HCT116 (cell line): ENCODE data around the gene CHRNE. TPM values are rescaled to one million over a fixed set of nuclear protein-coding genes. Genes with fewer than 3 reads are reported as not detected.

Source experiments
- ATAC-seq: fragments of 200-7000 bp; cut with Tn5 transposase; 2 replicates; pipeline ENCODE4 v1.9.1; 2020; ENCODE audit warnings: mild to moderate bottlenecking, moderate library complexity
- BruUV-seq: library from RNA; stranded (reverse); fragments of 400-500 nt; replicated peaks from 2 replicates; lab custom pipeline; 2021; lab: Mats Ljungman, UMichigan
- CTCF ChIA-PET: fragments of 300-600 bp; sonication (Branson Sonifier 250); formaldehyde crosslinking; loops from one replicate; lab custom pipeline; 2021; ENCODE audit warnings: antibody characterized with exemption; lab: Charles Lee
- POLR2A ChIA-PET: fragments of 300-600, 350-600 bp; sonication (Branson Sonifier 250); formaldehyde crosslinking; loops from one replicate; lab custom pipeline; 2021; ENCODE audit warnings: antibody characterized with exemption; lab: Charles Lee
- RAD21 ChIA-PET, 2 experiments: fragments of 300-600 bp; sonication (Branson Sonifier 250); formaldehyde crosslinking; loops; one replicate each; lab custom pipeline; 2023; ENCODE audit warnings: low total read pairs in 2 of 2; ENCODE audit not compliant: uncharacterized antibody in 2 of 2, unreplicated experiment in 2 of 2, low non-redundant PET in 1 of 2; lab: Charles Lee
- DNase-seq: peaks from one replicate; pipeline ENCODE4 v3.0.0-alpha.2; 2010; ENCODE audit warnings: low read depth, low spot score
- H2AFZ ChIP-seq: fragments of 200-600 bp; shearing (Covaris generic), sonication (generic); 2 replicates; pipeline ENCODE4 v1.6.1; 2017; ENCODE audit warnings: low read depth, mixed run types, mixed read lengths, antibody characterized with exemption, low read length; ENCODE audit not compliant: poor library complexity, severe bottlenecking
- H3K27ac ChIP-seq: 2 replicates; pipeline ENCODE4 v1.5.1; 2012; ENCODE audit warnings: low read depth, low read length
- H3K27me3 ChIP-seq: fragments of 200-600 bp; sonication (generic); 2 replicates; pipeline ENCODE4 v1.6.1; 2016; ENCODE audit warnings: mixed run types, low read length, mixed read lengths; ENCODE audit not compliant: insufficient read depth
- H3K36me3 ChIP-seq, 2 experiments: fragments of 200-500 bp in 1 of 2; fragments of 200-600 bp in 1 of 2; sonication (Bioruptor generic) in 1 of 2; sonication (generic) in 1 of 2; 2 replicates each; pipeline versions ENCODE4 v1.5.1 to v1.6.1; 2014 to 2016; ENCODE audit warnings: low read length in 2 of 2, inconsistent platforms in 1 of 2, mixed read lengths in 1 of 2, mixed run types in 1 of 2; ENCODE audit not compliant: insufficient read depth in 2 of 2, control insufficient read depth in 1 of 2
- H3K4me1 ChIP-seq, 2 experiments: fragments of 200-600 bp in 1 of 2; sonication (generic) in 1 of 2; 2 replicates each; pipeline versions ENCODE4 v1.5.1 to v1.6.1; 2012 to 2017; ENCODE audit warnings: low read length in 2 of 2, inconsistent platforms in 1 of 2, mild to moderate bottlenecking in 1 of 2, mixed read lengths in 1 of 2, mixed run types in 1 of 2, moderate library complexity in 1 of 2; ENCODE audit not compliant: insufficient read depth in 2 of 2, control insufficient read depth in 1 of 2
- H3K4me2 ChIP-seq: fragments of 200-600 bp; sonication (generic); 2 replicates; pipeline ENCODE4 v1.6.1; 2017; ENCODE audit warnings: mixed run types, low read length, mixed read lengths
- H3K4me3 ChIP-seq, 2 experiments: fragments of 200-600 bp in 1 of 2; sonication (generic) in 1 of 2; replicated peaks in 1 of 2; 2 replicates each; pipeline ENCODE4 v1.5.1; 2011 to 2016; ENCODE audit warnings: low read length in 2 of 2, control low read depth in 1 of 2, low read depth in 1 of 2, mild to moderate bottlenecking in 1 of 2, mixed read lengths in 1 of 2, mixed run types in 1 of 2
- H3K79me2 ChIP-seq: fragments of 200-600 bp; sonication (generic); 2 replicates; pipeline ENCODE4 v1.6.1; 2017; ENCODE audit warnings: mild to moderate bottlenecking, mixed run types, low read length, moderate library complexity, mixed read lengths; ENCODE audit not compliant: insufficient read depth
- H3K9ac ChIP-seq: fragments of 200-600 bp; sonication (generic); 2 replicates; pipeline ENCODE4 v1.6.1; 2016; ENCODE audit warnings: low read length, mixed read lengths
- H3K9me2 ChIP-seq: fragments of 200-600 bp; sonication (generic), shearing (Covaris generic); 2 replicates; pipeline ENCODE4 v1.6.1; 2017; ENCODE audit warnings: mixed run types, mild to moderate bottlenecking, moderate library complexity; ENCODE audit not compliant: insufficient read depth
- H3K9me3 ChIP-seq, 2 experiments: fragments of 200-500 bp in 1 of 2; fragments of 200-600 bp in 1 of 2; sonication (Bioruptor generic) in 1 of 2; sonication (generic) in 1 of 2; 2 replicates each; pipeline ENCODE4 v1.6.1; 2014 to 2017; ENCODE audit warnings: low read length in 2 of 2, mixed read lengths in 2 of 2, inconsistent platforms in 1 of 2, low read depth in 1 of 2, mild to moderate bottlenecking in 1 of 2, mixed run types in 1 of 2, moderate library complexity in 1 of 2; ENCODE audit not compliant: control insufficient read depth in 1 of 2, insufficient read depth in 1 of 2
- H4K20me1 ChIP-seq: fragments of 200-600 bp; sonication (generic), shearing (Covaris generic); 2 replicates; pipeline ENCODE4 v1.6.1; 2017; ENCODE audit warnings: mixed run types, mild to moderate bottlenecking, moderate library complexity; ENCODE audit not compliant: insufficient read depth
- CBX3 ChIP-seq: IDR thresholded peaks from 2 replicates; pipeline ENCODE4 v1.6.1; 2012; ENCODE audit warnings: low read depth
- CEBPB ChIP-seq: IDR thresholded peaks from 2 replicates; pipeline ENCODE4 v1.6.1; 2012; ENCODE audit warnings: low read depth
- ELF1 ChIP-seq: IDR thresholded peaks from 2 replicates; pipeline ENCODE4 v1.6.1; 2012; ENCODE audit warnings: low read depth, borderline replicate concordance
- EZH2phosphoT487 ChIP-seq: fragments of 200-600 bp; IDR thresholded peaks from 2 replicates; pipeline ENCODE4 v1.6.1; 2018; ENCODE audit warnings: antibody characterized with exemption, borderline replicate concordance
- FOSL1 ChIP-seq: IDR thresholded peaks from 2 replicates; pipeline ENCODE4 v1.6.1; 2012; ENCODE audit warnings: low read depth
- JUND ChIP-seq: IDR thresholded peaks from 2 replicates; pipeline ENCODE4 v1.6.1; 2012
- POLR2A ChIP-seq: IDR thresholded peaks from 2 replicates; pipeline ENCODE4 v1.7.0; 2011; ENCODE audit warnings: borderline replicate concordance; ENCODE audit not compliant: insufficient read depth, insufficient read length; ENCODE audit errors: extremely low read depth
- RAD21 ChIP-seq: IDR thresholded peaks from 2 replicates; pipeline ENCODE4 v1.6.1; 2012; ENCODE audit warnings: low read depth, mild to moderate bottlenecking
- SIN3A ChIP-seq: IDR thresholded peaks from 2 replicates; pipeline ENCODE4 v1.6.1; 2012; ENCODE audit warnings: low read depth
- SP1 ChIP-seq: IDR thresholded peaks from 2 replicates; pipeline ENCODE4 v1.6.1; 2012; ENCODE audit warnings: low read depth
- SRF ChIP-seq: IDR thresholded peaks from 2 replicates; pipeline ENCODE4 v1.6.1; 2012; ENCODE audit warnings: low read depth
- TCF7L2 ChIP-seq: IDR thresholded peaks from 2 replicates; pipeline ENCODE4 v1.7.0; 2011; ENCODE audit warnings: borderline replicate concordance, inconsistent platforms; ENCODE audit not compliant: insufficient read depth, insufficient read length; ENCODE audit errors: extremely low read depth
- YY1 ChIP-seq: IDR thresholded peaks from 2 replicates; pipeline ENCODE4 v1.6.1; 2011; ENCODE audit warnings: low read length, low read depth, moderate library complexity, mild to moderate bottlenecking; ENCODE audit not compliant: insufficient replicate concordance; ENCODE audit errors: extremely low read depth
- ZFX ChIP-seq: fragments of 450-650 bp; IDR thresholded peaks from 2 replicates; pipeline ENCODE4 v1.6.1; 2017
- ZNF274 ChIP-seq: fragments of 200-500 bp; sonication (Bioruptor generic); IDR thresholded peaks from 2 replicates; pipeline ENCODE4 v1.6.1; 2014; ENCODE audit warnings: mild to moderate bottlenecking, low read depth, low read length, inconsistent platforms
- intact Hi-C: fragments of 100-400 bp; cut with micrococcal nuclease; formaldehyde crosslinking; loops from 2 replicates; pipeline ENCODE4 v1.10.0; 2022
- total RNA-seq: library from RNA; stranded (reverse); gene quantifications from one replicate; pipeline ENCODE4 v1.2.1, GENCODE V29; 2021; ENCODE audit not compliant: unreplicated experiment
- TF ChIP-seq, protein P1 (sequence below): IDR thresholded peaks from 2 replicates; pipeline ENCODE4 v1.6.1; 2012
- TF ChIP-seq, protein P2 (sequence below): IDR thresholded peaks from 2 replicates; pipeline ENCODE4 v1.6.1; 2012; ENCODE audit warnings: low read depth
- TF ChIP-seq, protein P3 (sequence below), 3 experiments: fragments of 200-600 bp in 1 of 3; sonication (generic) in 1 of 3; IDR thresholded peaks in 2 of 3; conservative IDR thresholded peaks in 1 of 3; 2 replicates each; pipeline ENCODE4 v1.5.1; 2012 to 2017; ENCODE audit warnings: low read depth in 2 of 3, low read length in 2 of 3, antibody characterized with exemption in 1 of 3, borderline replicate concordance in 1 of 3, control low read depth in 1 of 3, mild to moderate bottlenecking in 1 of 3, mixed read lengths in 1 of 3, mixed run types in 1 of 3, moderate library complexity in 1 of 3; ENCODE audit not compliant: insufficient read depth in 1 of 3
- TF ChIP-seq, protein P4 (sequence below): IDR thresholded peaks from 2 replicates; pipeline ENCODE4 v1.6.1; 2011; ENCODE audit warnings: mild to moderate bottlenecking, low read length, moderate library complexity; ENCODE audit not compliant: insufficient replicate concordance; ENCODE audit errors: extremely low read depth

The CHRNE gene
- total RNA-seq, 1 experiment from 2014 or later: 0.30 TPM

DNA sequence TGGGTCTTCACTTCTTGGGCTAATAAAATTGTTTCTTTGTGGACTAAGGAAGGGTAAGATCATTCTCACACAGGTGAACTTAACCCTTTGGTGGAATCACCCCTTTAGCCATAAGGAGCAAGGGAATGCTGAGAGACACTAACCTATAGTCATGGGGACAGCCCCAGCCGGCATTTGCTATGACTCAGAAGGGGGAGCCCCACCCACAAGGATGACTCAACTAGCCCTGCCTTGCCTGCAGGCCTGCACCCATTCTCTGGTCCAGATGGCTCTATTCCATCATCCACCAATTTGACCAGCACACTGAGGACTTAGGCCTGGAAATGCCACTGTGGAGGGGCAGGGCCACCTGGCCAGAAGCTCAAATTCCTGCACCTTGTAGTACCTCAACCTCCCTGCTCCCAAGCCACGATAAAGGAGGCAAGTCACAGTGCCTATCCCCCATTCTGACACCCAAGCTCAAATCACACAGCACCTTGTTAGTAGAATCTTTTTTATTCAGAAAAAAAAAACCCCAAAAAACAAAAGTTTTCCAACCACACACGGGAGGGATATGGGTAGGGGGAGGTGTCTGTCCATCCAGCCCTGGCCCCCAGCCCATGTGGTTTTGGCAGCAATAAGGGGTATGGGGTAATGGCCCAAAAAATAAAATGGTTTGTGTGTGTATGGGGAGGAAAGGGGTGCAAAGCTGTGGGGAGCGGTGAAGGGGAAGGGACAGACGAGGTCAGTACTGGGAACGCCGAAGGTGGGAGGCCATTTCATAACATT, 42.5 kb upstream of the CHRNE start:
- RAD21 ChIA-PET: no interaction called here
- H3K4me1 ChIP-seq: peaks cover 28 to 63% of the 10 kb centered on the region in 2 experiments
- ATAC-seq (peak; percentile 48), DNase-seq (peak; percentile 82)
- peaks cover 9 to 25% of the 10 kb centered on the region in 2 experiments; a peak in 2 of 4 replicates for H3K36me3 ChIP-seq
- H4K20me1 ChIP-seq: peaks cover 12% of the 10 kb centered on the region; the same call in 1 of the 2 replicates
- peak overlapping the region; percentile 96 to 97 for H3K4me3 ChIP-seq
- H3K9me3 ChIP-seq: no peaks in the 10 kb centered on the region
- POLR2A ChIA-PET: interaction anchor here (1.3 to 4.7 kb wide), 3 partner anchors 19 to 36 kb away, joined by 3 to 45 read pairs (median 4); partner anchors contain the start of gene SPAG7
- H3K4me2 ChIP-seq: peak overlapping the region; percentile 100
- peak overlapping the region; percentile 97 for H3K9ac ChIP-seq
- peak overlapping the region; percentile 65 for H3K27ac ChIP-seq
- BruUV-seq: no TSS peak
- no peaks in the 10 kb centered on the region for H3K27me3 ChIP-seq
- CTCF ChIA-PET: interaction anchor here (1.0 kb wide), 2 partner anchors 42 to 379 kb away, joined by 3 read pairs; partner anchors contain the start of gene CHRNE
- H3K9me2 ChIP-seq: no peaks in the 10 kb centered on the region
- intact Hi-C loops: loop anchor here (1.0 to 5.0 kb wide), 2 partner anchors 42 to 117 kb away; partner anchors contain the start of gene CAMTA2
- H3K79me2 ChIP-seq: peaks cover 82% of the 10 kb centered on the region
- no peak overlapping the region for H2AFZ ChIP-seq
- TF ChIP-seq CEBPB (no peak), POLR2A (peak; percentile 49), EZH2phosphoT487 (no peak), ZNF274 (no peak), SRF (no peak), CBX3 (no peak; the same call in 1 of the 2 replicates), RAD21 (no peak), JUND (peak; percentile 96), TCF7L2 (peak; percentile 8), SP1 (peak; percentile 78), ELF1 (no peak), ZFX (no peak), YY1 (peak; percentile 29), SIN3A (peak; percentile 68), FOSL1 (peak; percentile 94)
- TF ChIP-seq, protein P1, sequence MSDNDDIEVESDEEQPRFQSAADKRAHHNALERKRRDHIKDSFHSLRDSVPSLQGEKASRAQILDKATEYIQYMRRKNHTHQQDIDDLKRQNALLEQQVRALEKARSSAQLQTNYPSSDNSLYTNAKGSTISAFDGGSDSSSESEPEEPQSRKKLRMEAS: peak; percentile 47; the same call in 1 of the 2 replicates
- TF ChIP-seq, protein P2, sequence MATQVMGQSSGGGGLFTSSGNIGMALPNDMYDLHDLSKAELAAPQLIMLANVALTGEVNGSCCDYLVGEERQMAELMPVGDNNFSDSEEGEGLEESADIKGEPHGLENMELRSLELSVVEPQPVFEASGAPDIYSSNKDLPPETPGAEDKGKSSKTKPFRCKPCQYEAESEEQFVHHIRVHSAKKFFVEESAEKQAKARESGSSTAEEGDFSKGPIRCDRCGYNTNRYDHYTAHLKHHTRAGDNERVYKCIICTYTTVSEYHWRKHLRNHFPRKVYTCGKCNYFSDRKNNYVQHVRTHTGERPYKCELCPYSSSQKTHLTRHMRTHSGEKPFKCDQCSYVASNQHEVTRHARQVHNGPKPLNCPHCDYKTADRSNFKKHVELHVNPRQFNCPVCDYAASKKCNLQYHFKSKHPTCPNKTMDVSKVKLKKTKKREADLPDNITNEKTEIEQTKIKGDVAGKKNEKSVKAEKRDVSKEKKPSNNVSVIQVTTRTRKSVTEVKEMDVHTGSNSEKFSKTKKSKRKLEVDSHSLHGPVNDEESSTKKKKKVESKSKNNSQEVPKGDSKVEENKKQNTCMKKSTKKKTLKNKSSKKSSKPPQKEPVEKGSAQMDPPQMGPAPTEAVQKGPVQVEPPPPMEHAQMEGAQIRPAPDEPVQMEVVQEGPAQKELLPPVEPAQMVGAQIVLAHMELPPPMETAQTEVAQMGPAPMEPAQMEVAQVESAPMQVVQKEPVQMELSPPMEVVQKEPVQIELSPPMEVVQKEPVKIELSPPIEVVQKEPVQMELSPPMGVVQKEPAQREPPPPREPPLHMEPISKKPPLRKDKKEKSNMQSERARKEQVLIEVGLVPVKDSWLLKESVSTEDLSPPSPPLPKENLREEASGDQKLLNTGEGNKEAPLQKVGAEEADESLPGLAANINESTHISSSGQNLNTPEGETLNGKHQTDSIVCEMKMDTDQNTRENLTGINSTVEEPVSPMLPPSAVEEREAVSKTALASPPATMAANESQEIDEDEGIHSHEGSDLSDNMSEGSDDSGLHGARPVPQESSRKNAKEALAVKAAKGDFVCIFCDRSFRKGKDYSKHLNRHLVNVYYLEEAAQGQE: no peak
- TF ChIP-seq, protein P3, sequence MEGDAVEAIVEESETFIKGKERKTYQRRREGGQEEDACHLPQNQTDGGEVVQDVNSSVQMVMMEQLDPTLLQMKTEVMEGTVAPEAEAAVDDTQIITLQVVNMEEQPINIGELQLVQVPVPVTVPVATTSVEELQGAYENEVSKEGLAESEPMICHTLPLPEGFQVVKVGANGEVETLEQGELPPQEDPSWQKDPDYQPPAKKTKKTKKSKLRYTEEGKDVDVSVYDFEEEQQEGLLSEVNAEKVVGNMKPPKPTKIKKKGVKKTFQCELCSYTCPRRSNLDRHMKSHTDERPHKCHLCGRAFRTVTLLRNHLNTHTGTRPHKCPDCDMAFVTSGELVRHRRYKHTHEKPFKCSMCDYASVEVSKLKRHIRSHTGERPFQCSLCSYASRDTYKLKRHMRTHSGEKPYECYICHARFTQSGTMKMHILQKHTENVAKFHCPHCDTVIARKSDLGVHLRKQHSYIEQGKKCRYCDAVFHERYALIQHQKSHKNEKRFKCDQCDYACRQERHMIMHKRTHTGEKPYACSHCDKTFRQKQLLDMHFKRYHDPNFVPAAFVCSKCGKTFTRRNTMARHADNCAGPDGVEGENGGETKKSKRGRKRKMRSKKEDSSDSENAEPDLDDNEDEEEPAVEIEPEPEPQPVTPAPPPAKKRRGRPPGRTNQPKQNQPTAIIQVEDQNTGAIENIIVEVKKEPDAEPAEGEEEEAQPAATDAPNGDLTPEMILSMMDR (IDR thresholded peaks at IDR 0.05 in 2 of 3, conservative IDR thresholded peaks at IDR 0.05 in 1 of 3; ENCODE audit: borderline replicate concordance in 1 of 3, insufficient read depth in 1 of 3, low read depth in 2 of 3, low read length in 2 of 3): no peak
- TF ChIP-seq, protein P4, sequence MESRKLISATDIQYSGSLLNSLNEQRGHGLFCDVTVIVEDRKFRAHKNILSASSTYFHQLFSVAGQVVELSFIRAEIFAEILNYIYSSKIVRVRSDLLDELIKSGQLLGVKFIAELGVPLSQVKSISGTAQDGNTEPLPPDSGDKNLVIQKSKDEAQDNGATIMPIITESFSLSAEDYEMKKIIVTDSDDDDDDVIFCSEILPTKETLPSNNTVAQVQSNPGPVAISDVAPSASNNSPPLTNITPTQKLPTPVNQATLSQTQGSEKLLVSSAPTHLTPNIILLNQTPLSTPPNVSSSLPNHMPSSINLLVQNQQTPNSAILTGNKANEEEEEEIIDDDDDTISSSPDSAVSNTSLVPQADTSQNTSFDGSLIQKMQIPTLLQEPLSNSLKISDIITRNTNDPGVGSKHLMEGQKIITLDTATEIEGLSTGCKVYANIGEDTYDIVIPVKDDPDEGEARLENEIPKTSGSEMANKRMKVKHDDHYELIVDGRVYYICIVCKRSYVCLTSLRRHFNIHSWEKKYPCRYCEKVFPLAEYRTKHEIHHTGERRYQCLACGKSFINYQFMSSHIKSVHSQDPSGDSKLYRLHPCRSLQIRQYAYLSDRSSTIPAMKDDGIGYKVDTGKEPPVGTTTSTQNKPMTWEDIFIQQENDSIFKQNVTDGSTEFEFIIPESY: peak; percentile 50
